C1 segment of cervical spinal cord (tissue), 14 donors: ENCODE measurements around the gene OGDH.
A peak's percentile ranks its signal among the peaks of the same experiment; 100 is the strongest.
"Not testable (repeated sequence)": the region's sequence is repeated elsewhere in the genome, so short reads cannot be mapped to it uniquely, and the experiment has no call there.

Experiments used
- DNase-seq, 14 donors: peaks; one replicate each; lab custom pipeline; 2025; lab: John Stamatoyannopoulos, UW

The OGDH gene

DNA sequence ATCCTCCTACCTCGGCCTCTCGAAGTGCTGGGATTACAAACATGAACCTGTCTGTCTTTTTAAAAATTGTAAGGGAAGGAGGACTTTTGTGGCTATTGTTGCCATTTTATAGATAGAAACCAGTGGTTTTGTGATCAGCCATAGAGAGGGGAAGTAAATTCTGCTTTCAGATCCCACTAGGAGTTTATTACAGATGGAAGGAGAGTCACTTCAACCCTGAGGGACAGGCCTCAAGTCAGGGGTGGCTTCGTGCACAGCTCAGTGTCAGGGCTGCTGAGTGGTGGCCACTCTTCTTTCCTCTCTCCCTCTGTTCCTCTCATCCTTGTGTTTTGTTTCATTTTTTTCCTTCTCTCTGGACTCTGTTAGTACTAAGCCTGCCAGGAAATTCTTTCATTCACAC lies 60.8 kb downstream of the OGDH start:
- DNase-seq = no peak

DNA sequence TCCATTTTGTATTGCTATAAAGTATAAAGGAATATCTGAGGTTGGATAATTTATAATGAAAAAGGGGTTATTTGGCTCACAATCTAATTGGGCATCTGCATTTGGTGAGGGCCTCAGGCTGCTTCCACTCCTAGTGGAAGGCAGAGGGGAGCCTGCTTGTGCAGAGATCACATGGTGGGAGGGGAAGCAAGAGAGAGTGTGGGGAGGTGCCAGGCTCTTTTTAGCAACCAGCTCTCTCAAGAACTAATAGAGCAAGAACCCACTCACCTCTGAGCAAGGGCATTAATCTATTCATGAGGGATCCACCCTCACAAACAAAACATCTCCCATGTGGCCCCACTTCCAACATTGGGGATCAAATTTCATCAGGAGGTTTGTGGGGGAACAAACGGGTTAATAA lies 64.6 kb downstream of the OGDH start:
- no peak for DNase-seq

DNA sequence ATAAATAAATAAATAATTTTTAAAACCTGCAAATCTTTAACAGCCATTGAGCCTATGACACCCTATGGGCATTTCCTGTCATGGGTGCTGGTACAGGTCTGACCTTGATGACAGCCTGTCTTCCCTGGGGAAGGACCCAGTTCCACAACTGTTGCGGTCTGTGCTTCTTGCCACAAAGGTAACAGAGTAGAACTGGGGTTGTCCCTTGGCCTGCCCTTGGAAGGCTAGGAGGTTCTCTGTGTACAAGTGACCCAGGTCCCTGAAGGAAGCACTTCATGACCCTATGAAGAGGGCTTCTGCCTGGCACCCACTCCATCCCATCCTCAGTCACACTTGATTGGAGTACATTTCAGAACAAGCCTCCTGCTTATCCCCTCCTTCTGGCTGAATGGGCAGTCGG lies 66.9 kb downstream of the OGDH start:
- DNase-seq = no peak

DNA sequence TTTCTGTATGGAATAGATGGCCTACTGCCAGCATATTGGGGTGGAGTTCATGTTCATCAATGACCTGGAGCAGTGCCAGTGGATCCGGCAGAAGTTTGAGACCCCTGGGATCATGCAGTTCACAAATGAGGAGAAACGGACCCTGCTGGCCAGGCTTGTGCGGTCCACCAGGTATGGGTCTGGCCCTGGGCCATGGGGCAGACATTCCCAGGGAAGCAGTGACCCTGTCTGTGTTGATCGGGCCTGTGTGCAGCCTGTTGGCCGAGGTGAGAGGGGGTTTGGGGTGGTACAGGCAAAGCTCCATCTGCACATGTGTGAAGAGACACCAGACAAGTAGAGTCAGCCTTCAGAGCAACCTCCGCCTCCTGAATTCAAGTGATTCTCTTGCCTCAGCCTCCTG lies 67.3 kb downstream of the OGDH start:
- DNase-seq = no peak

DNA sequence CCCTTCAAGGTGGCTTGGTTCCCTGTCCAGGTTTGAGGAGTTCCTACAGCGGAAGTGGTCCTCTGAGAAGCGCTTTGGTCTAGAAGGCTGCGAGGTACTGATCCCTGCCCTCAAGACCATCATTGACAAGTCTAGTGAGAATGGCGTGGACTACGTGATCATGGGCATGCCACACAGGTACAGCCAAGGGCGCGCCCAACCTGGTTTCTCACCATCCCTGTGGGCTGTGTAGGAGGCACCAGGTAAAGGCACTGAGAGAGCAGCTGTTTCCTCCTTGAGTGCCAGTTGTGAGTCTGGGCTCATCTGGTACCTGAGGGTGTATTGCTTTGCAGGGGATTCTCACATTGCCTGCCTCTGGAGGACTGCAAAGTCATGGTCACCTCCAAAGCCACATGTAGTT lies 68.0 kb downstream of the OGDH start:
- no peak for DNase-seq

DNA sequence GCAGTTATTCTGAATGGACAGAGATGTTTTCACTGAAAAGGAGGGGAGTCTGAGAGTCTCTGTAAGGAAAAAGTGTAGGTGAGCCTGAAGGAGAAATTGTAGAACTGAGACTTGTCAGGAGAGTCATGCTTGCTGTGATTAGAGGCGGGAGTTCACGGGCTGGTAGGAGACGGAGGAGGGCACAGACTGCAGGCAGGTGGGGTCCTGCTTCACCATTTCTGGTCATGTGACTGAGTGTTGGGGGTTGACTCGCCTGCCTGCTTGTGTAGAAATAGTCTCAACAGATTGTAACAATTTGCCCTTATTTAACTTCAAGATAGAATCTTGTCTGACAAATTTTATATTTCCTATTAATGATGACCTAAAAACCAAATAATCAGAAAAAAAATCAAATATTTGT lies 70.3 kb downstream of the OGDH start:
- no peak for DNase-seq

DNA sequence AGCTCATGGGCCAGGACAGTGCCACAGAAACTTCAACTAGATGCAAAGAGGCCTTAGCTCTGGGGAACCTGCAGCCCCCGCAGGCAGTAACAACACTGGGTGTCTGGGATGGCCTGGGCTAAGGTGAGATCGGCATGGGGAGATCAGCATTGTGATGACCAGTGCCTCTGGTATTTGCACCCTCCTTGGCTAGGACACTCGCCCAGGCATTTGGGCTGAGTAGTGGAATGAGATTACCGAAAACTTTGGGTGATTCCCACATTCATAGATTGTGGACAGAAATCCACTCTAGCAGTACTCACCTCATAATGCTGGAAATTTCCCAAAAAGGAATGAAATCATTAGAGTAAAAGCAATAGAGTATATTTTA lies 71.7 kb downstream of the OGDH start:
- no peak for DNase-seq

DNA sequence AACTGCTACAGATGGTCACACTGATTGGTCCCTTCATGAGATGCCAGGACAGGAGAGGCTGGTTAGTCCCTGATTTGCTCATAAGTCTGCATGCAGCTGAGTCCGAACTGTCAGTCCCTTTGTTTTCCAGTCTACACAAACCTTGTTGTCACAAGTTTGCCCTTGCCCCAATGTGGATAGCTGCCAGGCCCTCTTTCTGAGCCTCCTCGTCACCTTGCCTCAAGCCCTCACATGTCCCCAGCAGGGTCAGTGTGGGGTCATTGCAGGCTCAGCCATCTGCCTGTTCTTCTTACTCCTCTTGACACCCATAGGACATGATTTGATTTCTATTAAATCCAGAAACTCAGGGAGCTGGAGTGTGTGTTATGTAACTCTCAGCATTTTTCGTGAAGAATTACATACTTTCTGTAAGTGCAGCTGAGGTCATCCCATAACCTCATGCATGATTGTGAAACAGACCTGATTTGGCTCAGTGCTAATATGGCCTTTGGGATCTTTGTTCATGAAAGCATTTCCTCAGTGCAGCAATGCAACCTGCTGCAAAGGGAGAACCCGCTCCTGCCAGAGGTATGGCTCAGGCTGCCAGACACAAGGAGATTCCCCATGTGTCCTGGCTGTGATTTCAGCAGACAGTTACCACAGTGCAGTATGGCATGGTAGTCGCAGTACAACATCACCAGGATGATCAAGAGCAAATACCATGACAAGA lies 72.2 kb downstream of the OGDH start:
- peak in 1 of 14 donors; percentile 32 for DNase-seq

DNA sequence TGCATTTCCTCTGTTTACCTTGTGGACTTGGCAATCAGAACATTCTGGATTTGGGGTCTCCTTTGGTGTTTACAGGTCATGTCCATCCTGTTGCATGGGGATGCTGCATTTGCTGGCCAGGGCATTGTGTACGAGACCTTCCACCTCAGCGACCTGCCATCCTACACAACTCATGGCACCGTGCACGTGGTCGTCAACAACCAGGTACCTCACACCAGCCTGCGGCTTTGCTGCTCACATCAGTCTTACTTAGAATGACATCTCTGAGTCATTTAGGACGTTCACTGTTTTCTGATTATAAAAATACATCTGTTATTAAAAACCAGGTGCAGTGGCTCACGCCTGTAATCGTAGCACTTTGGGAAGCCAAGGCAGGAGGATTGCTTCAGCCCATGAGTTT lies 75.2 kb downstream of the OGDH start:
- no peak for DNase-seq

DNA sequence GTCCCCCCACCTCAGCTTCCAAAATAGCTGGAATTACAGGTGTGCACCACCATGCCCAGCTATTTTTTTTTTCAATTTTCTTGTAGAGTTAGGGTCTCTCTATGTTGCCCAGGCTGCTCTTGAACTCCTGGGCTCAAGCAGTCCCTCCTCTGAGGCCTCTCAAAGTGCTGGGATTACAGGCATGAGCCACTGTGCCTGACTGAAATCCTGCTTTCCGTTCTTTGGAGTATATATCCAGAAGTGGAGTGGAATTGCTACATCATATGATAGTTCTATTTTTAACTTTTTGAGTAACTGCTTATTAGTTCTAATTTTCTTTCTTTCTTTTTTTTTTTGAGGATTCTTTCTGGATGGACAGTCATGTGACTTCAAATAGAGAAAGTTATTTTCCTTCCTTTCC lies 79.3 kb downstream of the OGDH start:
- no peak for DNase-seq

DNA sequence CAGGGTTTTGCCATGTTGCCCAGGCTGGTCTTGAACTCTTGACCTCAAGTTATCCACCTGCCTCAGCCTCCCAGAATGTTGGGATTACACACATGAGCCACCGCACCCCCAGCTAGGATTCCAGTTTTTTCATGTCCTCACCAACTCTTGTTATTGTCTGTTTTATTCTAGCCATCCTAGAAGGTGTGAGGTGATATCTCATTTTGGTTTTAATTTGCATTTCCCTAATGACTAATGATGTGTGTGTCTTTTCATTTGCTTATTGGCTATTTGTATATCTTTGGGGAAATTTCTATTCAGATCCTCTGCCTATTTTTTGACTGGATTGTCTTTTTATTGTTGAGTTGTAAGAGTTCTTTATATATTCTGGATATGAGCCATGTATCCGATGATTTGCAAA lies 83.0 kb downstream of the OGDH start:
- no peak for DNase-seq

DNA sequence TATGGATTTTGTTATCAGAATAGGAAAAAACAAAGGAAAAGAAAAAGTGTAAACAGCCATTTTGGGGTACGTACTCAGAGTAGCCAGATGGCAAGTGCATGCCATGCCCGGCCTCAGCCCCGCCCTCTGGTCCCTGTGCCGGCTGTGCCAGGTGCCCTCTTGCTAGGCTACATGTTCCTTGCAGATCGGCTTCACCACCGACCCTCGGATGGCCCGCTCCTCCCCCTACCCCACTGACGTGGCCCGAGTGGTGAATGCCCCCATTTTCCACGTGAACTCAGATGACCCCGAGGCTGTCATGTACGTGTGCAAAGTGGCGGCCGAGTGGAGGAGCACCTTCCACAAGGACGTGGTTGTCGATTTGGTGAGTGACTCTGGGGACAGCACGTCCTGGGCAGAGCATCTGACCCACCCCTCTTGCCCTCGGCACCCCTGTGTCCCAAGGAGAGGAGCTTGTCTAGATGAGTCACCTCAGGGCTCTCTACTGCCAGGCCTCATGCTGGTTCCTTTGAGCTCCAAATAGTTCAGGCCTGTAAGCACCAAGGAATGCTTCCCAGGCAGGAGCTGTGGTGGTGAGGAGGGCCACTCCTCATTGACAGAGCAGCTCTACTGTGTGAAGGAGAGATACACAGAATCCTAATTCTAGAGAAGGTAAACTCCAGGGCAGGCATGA lies 87.3 kb downstream of the OGDH start:
- DNase-seq = no peak

DNA sequence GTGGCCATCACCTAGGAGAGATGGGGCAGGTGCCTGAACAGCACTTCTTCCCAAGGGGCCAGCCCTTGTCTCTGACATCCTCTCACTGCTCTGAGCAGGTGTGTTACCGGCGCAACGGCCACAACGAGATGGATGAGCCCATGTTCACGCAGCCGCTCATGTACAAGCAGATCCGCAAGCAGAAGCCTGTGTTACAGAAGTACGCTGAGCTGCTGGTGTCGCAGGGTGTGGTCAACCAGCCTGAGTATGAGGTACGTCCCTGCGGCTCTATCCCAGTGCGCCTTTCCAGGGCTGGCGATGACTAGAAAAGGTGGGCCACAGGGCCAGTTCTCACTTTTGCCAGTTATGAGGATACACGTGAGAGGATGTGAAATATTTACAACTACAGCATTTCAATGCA lies 87.9 kb downstream of the OGDH start:
- DNase-seq = no peak

DNA sequence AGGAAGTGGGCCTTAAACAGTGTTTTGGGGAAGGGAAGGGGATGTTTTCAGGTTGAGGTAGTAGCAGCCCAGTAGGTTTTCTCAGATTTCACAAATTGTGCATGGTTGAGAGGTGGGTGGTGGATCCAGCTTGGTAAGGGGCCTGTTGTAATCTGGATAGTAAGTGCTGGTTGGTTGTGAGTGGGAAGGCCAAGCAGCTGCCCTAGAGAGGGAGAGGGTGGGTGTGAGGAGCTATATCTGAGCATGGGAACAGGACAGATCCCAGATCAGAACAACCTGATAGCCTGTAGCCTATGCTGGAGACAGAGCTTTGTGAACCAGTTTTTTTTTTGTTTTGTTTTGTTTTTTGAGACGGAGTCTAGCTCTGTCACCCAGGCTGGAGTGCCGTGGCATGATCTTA lies 88.3 kb downstream of the OGDH start:
- DNase-seq = no peak

DNA sequence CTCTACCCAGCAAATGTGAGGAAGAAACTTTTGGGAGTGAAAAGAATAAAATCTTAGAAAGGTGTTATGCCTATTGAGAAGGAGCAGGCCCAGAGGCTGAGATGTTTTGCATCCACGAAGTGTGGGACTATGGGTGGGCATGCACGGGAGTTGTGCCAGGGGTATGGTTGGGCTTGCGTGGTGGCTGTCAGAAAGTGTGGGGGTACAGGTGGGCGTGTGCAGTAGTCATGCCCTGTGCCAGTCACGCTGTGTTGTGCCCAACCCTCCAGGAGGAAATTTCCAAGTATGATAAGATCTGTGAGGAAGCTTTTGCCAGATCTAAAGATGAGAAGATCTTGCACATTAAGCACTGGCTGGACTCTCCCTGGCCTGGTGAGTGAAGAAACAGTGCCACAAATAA lies 89.3 kb downstream of the OGDH start:
- DNase-seq = no peak

DNA sequence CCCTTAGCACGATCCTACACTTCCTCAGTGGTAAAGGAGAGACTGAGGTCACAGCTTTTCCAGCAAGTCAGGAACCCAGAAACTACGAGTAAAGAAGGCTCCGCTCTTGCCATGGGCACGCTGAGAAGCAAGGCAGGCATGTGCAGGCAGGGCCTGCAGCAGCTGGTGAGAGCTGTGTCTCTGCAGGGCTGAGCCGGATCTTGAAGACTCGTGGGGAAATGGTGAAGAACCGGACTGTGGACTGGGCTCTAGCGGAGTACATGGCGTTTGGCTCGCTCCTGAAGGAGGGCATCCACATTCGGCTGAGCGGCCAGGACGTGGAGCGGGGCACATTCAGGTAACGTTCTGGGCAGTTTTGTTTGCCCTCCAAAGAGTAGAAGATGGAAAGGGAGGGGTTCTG lies 90.3 kb downstream of the OGDH start:
- no peak for DNase-seq

DNA sequence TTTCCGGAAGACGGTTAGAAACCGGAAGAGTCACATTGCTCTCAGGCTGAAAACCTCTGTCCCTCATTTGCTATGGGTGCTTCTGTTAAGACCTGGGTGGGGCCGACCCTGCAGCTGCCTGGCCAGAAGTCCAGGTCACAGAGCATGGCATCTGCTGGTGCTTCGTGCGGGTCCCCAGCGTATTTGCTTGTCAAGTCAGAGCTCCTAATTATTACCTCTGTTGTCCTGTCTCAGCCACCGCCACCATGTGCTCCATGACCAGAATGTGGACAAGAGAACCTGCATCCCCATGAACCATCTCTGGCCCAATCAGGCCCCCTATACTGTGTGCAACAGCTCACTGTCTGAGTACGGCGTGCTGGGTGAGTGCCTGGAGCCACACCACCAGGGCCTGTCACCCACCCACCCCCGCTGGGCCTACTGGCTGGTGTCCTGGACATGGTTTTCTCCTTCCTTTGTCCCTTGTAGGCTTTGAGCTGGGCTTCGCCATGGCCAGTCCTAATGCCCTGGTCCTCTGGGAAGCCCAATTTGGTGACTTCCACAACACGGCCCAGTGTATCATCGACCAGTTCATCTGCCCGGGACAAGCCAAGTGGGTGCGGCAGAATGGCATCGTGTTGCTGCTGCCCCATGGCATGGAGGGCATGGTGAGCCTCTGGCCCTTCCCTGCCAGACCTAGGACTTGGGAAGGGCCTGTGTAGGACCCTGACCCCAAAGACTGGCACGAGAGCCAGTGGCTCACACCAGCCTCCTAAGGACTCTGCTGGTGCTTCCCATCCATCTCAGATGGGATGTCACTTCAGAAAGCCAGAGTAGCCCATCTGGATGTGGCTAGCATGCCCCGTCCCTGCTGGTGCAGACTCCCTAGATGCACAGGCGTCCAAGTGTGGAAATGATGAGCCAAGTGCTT lies 91.0 kb downstream of the OGDH start:
- DNase-seq = no peak

DNA sequence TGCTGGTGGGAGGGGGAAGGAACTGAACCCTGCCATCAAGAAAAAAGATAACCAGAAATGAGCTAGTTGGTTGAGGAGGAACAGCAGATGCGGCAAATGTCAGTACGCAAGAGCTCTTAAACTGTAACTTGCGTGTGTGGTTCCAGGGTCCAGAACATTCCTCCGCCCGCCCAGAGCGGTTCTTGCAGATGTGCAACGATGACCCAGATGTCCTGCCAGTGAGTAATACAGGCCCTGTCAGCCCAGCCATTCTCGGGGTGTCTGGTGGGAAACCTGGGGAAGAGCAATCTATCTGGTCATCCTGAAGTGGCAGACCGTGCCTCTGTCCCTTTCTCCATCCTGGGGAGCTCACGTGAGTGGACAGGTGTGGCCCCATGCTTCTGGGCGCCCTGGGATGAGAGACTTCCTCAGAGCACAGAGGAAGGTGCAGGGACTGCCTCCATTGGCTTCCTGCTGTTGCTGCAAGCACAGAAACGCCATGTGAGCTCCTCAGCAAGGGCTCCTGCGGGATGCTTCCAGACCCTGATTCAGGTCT lies 91.7 kb downstream of the OGDH start:
- DNase-seq = no peak

DNA sequence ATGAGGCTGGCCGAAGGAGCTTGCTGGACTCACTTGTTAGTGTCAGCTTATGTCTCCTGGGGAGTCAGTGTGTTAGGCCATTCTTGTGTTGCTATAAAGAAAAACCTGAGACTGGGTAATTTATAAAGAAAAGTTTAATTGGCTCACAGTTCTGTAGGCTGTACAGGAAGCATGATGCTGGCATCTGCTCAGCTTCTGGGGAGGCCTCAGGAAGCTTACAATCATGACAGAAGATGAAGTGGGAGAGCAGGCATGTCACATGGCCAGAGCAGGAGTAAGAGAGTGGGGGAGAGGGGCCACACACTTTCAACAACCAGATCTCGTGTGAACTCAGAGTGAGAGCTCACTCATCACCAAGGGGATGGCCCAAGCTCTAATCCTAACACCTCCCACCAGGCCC lies 93.2 kb downstream of the OGDH start:
- not testable (repeated sequence) for DNase-seq

DNA sequence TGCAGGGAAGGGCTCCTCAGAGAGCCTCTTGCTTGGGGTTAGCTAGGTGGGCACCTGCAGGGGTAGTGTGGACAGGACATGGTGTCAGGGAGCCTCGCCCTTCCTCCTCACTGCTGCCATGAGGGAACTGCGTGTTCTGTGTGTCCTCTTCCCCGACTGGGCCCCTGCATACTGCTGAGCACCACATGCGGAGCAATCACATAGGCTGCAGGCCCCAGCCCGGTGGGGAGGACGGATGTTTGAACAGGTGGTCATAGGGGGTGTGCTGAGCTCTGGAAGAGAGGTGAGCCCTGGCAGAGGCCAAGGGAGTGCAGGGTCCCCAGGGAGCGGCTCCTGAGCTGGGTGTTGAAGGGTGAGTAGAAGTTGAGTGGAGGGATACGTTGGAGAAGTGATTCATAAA lies 93.9 kb downstream of the OGDH start:
- no peak for DNase-seq

DNA sequence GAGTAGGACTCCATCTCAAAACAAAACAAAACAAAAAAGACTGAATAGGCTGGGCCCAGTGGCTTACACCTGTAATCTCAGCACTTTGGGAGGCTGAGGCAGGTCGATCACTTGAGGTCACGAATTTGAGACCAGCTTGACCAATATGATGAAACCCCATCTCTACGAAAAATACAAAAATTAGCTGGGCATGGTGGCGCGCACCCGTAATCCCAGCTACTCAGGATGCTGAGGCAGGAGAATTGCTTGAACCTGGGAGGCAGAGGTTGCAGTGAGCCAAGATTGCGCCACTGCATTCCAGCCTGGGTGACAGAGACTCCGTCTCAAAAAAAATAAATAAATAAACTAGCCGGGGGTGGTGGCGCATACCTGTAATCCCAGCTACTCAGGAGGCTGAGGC lies 97.0 kb downstream of the OGDH start:
- not testable (repeated sequence) for DNase-seq

DNA sequence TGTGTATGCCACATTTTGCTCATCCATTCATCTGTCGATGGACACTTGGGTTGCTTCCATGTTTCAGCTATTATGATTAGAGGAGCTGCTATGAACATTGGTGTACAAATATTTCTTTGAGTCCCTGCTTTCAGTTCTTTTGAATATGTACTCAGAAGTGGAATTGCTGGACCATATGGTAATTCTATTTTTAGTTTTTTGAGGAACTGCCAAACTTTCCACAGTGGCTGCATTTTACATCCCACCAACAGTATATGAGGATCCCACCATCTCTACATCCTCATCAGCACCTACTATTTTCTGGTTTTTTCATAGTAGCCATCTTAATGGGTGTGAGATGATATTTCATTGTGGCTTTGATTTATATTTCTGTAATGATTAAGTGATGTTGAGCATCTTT lies 97.5 kb downstream of the OGDH start:
- no peak for DNase-seq
